GM18498 (cell line): ENCODE data around the gene IL13.

Experiments used
- ATAC-seq: cut with Tn5 transposase; IDR thresholded peaks from one replicate; pipeline ENCODE4 v1.9.1; 2021; ENCODE audit warnings: mild to moderate bottlenecking, moderate library complexity; ENCODE audit not compliant: unreplicated experiment

The IL13 gene

DNA sequence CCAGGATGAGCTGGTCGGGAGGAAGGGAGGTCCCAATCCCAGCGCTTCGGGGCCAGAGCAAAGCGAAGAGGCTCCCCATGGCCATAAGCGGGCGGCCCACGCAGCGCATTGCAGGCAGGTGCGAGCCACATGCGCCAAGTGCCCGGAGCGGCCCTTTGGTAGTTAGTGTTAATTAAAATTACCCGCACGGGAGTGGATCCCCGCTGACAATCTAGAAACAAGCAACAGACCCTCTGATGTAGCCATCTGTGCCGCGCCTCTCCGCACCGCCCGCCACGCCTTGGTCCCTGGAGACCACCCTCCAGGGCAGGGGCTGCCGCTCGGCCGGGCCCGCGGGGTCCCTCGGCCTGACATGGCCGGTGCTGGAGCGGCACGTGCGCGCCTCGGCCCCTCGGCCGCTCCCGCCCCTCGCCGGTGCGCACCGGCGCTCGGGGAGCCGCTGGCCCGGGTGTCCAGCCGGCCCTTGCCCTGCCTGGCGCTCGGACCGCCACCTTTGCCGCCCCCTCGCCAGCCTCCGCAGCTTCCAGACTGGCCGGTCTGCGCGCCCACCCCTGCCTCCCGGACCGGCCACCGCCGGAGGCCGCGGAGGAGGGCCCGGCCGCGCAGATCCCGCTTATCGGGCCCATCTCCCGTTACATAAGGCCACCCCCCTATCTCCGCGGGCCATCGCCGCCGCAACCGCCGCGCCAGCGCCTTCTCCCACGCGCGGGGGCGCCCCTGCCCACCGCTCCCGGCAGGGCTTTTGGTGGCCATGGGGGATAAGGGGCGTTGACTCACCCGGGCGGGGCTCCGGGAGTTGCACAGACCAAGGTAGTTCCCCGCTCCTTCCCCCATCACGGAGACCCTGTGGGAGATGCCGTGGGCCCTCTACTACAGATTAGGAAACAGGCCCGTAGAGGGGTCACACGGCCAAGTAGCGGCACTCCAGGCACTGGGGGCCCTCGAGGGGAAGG, 1.9 kb upstream of the IL13 start:
- no peak for ATAC-seq

DNA sequence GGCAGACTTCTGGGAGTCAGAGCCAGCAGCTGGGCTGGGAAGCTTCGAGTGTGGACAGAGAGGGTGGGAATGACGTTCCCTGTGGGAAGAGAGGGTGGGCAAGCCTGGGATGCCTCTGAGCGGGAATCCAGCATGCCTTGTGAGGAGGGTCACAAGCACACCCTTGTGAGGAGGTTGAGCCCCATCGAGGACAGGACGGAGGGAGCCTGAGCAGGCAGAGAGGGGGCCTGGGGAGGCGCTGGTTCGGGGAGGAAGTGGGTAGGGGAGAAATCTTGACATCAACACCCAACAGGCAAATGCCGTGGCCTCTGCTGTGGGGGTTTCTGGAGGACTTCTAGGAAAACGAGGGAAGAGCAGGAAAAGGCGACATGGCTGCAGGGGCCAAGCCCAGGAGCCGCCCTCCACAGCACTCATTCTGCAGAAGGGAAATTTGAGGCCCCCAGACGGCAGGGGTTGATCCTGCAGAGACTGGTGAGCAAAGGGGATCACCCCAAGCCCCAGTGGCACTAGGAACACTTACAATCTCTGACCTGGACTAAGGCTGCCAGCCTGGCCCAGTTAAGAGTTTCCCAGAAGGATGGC, 1.1 kb upstream of the IL13 start:
- no peak for ATAC-seq

DNA sequence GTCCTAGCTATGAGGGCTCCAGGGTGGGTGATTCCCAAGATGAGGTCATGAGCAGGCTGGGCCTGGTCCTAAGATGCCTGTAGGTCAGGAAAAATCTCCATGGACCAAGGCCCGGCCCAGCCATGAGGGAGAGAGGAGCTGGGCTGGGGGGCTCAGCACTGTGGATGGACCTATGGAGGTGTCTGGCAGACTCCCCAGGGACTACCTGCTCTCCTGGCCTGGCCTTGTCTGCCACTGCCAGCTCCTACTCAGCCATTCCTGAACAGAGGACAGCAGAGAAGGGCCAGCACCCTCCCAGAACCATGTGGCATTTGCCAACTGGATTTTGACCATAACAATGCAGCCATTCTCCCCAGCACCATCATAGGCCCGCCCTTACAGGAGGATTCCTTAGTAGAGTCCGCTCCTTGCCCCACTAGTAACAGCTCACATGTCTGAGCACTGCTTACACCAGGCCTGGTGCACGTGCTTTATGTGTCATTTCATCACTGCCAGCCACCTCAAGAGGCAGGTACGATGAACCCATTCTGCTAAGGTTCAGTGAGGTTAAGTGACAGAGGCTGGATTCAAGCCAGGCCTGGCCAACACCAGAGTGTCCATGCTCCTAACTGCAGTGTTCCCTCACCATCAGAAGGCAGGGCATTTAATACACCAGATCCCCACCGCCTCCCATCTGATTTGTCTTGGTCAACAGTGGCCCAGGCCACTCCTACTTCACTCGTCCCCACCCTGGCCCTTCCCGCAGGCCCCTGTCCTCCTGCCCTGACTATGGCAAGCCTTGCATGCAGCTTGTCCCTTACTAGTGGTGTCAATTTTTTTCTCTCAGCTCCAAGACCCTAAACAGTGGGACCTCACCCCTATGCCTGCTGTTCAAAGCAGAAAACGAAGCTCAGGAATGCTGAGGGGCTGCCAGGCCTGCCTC, 669 bp downstream of the IL13 start:
- no peak for ATAC-seq

DNA sequence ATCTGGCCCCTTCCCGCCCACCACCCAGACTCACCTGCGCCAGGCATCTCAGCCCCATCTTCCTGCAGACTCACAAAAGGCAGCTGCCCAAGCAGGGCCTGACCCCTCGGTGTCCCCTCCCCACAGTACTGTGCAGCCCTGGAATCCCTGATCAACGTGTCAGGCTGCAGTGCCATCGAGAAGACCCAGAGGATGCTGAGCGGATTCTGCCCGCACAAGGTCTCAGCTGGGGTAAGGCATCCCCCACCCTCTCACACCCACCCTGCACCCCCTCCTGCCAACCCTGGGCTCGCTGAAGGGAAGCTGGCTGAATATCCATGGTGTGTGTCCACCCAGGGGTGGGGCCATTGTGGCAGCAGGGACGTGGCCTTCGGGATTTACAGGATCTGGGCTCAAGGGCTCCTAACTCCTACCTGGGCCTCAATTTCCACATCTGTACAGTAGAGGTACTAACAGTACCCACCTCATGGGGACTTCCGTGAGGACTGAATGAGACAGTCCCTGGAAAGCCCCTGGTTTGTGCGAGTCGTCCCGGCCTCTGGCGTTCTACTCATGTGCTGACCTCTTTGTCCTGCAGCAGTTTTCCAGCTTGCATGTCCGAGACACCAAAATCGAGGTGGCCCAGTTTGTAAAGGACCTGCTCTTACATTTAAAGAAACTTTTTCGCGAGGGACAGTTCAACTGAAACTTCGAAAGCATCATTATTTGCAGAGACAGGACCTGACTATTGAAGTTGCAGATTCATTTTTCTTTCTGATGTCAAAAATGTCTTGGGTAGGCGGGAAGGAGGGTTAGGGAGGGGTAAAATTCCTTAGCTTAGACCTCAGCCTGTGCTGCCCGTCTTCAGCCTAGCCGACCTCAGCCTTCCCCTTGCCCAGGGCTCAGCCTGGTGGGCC, 1.9 kb downstream of the IL13 start:
- no peak for ATAC-seq

DNA sequence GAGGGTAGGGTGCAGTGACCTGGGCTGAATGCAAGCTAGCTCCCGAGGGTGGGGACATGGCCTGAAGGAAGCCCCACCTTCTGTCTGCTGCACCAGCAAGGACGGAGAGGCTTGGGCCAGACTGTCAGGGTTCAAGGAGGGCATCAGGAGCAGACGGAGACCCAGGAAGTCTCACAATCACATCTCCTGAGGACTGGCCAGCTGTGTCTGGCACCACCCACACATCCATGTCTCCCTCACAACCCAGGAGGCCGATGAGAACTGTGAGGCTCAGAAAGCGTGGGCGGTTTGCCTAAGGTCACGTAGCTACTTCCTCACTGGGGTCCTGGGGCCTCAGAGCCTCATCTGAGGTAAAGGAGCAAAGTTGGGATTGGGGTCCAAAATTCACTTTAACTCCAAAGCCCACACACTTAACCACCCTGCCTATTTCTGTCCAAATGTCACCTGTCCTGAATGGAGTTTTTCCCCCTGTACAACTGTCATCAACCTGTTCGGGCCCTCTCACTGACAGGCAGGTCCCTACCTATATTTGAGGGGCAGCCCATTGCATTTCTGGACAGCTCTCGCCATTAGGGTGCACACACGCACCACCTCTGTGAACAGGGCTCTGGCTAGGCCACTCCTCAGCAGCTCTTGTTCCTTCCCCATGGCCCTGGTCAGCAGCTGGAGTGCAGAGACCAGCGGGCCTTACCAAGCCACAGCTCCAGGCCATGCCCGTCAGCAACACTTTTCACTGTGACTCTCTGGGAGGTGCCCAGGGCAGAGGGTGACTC, 3.4 kb downstream of the IL13 start:
- ATAC-seq, result no peak

DNA sequence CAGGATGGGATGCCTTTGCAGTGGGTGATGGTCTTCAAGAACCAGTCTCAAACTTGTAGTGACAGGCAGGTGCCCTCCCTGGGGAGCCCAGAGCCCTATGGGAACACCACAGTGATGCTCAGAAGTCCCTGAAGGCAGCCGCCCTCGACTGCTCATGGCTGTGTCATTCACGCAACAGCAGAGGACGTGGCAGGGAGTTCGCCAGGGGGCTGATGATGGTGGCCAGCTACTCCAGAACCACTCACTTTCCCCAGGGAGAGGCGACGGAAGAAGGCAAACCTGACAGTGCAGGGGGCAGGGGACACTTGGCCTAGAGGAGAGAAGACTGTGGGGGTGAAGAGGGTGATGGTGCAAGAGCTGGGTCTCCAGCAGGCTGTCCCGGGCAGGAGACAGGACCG, 4.0 kb downstream of the IL13 start:
- ATAC-seq, result no peak

DNA sequence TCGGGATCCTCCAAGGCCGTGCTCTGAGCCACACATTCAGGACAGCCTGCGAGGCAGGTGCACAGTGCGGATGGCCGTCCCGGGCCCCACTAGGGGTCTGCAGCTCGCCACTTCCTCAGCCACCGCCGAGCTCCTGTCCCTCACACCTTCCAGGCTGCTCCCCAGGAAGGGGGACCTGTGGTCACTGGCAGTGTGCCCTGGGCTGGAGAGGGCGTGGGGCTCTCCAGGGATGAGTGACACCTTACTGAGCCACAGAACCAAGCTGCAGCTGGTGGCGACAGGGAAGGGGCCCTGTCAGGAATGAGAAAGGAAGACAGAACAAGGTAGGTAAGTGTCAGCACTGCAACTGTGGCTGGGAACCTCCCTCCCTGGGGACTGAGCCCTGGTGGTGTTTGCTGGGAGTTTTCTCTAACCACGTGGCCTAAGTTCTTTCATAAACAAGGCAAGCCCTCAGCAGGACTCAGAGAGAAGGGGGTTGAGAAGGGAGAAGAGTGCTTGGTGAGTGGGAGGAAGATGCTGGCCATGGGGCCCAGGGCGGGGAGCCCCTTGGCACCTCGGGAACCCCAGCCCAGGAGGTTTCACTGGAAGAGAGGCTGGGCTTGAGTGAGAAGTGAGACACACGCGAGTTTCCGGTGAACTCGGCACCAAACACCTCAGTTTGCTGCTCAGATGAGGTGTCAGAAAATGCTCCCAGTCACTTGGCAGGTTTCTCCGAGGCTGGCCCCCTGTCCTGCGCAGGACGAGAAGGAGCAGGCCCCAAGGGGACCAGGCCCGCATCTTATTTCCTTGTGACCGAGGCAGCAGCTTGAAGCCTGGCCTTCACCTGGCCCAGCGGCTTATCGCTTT, 5.2 kb downstream of the IL13 start:
- peak; percentile 66 for ATAC-seq

DNA sequence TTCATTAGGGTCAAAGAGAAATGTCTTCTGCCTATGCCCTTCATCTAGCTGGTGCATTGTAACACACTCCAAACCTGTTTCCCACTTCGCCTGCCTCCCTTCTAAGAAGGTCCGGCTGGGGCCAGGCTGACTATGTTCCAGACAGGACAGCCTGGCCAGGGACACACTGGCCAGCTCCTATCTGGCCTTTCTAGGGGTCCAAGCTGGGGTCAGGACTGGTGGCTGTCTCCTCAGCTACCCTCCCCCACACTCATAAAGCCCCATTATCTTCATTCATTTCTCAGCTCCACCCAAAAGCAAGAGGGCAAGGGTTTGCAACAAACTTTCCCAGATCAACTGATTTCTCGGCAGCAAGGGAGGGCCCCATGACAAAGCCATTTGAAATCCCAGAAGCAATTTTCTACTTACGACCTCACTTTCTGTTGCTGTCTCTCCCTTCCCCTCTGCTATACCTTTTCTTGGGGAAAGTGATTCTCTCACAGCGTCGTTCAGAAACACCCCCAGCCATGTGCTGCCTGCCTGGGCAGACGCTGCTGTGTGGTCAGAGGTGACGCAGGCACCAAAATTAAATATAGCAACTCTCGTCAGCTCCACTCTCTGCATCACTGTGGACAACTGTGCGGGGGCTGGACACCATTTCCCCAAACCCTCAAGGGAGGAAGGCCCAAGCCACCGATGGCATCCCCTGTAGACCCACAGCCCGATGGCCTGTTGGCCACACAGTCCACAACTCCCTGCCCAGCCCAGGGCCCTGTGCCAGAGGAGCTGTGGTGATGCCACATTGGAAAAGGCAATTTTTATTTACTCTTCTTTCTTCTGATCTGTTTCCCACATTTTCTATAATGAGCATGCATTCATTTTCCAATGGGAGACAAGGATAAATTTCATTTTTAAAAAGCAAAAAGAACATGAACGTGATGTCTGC, 6.1 kb downstream of the IL13 start:
- peak; percentile 57 for ATAC-seq

DNA sequence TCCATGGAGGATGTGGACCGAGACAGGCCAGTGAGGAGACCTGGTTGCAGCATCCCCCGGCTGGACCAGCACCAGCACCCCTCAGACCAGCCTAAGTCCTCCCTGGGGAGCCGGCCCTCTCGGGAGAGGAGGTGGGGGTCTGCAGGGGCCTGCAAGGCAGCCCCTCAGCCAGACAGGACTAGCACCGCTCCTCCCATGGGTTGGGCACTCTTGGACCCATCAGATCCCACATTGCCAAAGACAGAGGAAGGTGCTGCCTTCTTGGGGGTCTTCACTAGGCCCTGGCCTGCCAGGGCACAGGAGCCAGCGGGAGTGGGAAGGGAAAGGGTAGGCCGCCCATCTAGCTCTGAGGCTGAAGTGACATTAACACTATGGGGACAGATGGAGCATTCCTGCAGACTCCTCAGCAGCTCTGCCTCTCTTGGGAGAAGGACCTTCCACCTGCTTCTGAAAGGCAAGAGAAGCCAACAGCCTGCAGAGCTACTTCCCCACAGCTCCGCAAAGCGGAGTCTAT, 6.8 kb downstream of the IL13 start:
- no peak for ATAC-seq

DNA sequence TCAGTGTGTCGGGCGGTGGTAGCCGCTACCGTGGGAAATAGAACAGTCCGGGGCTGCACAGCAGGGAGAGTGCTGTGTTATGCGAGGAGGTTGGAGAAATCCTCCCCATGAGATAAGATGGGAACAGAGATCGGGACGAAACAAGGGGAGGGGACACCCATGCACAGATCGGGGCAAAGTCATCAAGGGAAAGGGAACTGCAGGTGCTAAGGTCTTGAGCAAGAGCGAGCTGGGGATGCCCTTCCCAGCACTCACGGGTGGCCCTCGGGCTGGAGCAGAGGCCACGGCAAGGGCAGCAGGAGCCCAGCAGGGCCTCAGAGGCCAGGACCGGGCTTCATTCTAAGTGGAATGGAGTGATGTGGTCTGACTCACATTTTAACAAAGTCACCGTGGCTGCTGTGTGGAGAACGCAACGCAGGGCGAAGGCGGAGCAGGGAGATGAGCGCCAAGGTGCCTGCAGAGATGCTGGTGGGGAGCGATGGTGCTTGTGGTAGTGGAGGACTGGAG, 7.7 kb downstream of the IL13 start:
- ATAC-seq, result no peak

DNA sequence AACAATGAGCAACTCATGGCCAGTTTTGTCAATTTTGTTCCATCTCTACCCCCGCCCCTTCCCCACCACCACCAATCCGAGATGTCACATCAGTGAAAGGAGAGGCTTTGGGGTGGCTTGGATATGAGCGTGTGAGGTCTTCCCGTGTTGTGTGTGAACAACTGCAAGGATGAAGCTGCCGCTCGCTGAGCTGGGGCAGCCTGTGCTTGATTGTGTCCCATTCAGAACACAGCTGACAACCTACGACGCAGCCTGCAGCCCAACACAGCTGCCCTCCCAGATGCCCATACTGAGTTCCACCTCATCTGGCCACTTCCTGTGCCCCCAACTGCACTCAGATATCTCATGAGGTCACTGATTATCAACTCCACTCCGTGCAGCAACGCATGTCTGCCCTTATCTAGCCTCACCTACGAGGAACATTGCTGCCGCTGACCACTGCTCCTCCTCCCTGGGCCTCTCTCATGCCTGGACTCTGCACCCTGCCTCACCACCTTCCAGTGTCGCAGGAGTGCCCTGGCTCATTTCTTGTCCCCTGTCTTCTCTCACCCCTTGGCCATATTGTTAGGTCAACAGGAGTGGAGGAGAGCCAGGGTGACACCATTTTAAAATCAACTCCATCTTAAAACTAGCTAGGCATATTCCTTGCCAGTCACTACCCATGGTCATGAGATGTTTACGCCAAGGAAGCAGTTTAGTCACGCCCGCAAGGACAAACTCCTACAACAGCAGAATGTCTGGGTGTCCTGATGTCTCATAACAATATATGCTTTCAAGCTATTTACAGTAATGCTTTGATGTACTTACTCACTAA, 8.5 kb downstream of the IL13 start:
- ATAC-seq, result no peak

DNA sequence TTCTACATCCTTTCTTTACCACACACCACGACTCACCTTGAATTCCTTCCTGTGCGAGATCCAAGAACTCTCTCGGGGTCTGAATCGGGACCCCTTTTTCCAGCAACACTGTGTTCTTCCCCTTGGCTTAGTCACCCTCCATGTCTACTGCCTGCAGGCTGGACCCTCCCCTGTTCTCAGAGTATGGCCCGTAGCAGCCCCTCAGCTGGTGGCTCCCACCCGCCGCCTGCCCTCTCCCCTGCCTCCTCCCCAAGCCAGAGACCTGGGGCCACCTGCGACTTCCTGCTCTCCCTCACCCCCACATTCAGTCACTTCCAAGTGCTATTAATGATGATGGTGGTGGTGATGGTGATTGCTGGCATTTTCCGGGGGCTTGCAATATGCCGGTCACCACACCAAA, 9.3 kb downstream of the IL13 start:
- ATAC-seq, result no peak

DNA sequence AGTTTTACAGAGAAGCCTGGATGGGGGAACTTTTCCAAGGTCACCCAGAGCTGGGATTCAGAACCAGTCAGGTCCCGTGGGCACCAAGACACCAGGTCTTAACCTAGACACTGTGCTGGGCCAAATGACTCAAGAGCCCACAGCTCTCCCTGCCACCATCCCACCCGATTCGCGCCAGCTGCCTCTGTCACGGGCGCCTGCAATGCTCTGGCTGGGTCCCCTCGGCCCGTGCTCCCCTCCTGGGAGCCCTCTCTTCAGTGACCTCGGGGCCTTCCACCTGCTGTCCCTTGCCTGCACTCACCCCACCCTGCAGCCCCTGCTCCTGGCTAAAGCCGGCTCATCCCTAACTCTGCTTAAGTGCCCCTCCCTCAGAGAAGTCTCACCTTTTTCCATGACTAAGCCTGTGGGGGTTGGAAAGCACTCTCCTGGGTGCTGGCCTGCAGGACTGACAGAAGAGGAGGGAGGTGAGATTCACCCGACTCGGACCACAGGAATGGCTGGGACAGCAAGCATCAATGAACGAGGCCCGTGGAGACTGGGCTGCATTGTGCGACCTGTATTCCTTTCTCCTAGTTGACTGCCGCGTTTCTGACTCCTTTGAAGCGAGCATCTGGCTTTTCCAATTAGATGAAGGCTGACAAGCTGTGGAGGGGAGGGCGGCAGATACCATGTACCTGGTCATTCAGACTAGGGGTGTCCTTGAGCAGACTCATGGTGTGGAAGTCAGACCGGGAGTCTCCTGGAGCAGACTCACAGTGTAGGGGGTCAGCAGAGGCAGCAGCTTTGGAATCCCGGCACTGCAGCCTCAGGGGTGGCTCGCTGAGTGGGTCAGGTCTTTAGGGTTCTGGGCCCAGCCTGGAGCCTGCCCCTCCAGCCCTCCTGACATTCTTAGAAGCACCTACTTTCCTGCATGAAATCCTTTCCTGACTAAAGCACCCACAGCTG, 10.1 kb downstream of the IL13 start:
- ATAC-seq, result no peak

DNA sequence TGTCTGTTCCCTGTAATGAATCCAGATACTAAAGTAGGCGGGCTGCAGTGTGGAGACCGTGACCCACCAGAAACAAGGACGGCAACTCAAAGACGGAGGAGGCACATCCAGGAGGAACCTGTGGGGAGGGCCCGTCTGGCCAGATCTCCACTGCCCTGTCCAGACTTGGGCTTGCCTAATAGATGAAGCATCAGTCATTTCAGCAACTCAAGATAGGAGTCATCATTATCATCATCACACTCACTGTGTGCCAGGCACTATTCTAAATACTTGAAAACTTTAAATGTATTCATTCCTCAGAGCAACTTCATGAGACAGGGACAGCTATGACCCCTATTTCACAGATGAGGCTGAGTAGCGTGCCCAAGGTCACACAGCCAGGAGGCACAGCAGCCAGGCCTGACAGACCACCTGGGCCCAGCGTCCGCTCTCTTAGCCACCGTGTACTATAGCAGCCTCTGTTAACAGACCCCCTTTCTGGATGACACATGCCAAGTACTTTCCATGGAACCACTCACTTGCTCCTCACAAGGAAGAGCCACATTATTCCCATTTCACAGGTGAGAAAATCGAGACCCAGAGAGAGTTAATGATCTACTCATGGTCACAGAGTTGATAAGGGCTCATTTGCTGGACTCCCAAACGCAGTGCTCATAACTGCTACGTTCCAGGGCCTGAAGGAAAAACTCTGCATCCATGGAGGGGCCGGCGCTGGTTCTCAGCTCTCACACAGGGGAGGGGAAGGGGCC, 10.9 kb downstream of the IL13 start:
- no peak for ATAC-seq

DNA sequence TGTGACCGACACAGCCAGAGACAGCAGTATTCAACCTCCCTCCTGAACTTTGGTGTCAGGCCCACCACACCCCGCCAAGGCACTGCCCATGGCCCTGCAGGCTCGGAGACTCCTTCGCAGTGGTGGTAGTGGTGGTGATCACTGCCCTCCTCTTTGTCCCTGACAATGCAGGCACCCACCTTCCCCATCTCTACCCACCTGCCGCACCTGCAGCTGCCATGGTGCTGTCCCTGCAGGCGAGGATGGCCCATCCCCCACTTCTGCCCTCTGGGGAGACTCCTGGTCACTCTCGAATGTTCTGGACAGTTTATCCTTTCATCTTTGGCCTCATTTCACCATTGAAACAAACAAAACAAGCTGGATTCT, 11.5 kb downstream of the IL13 start:
- ATAC-seq, result no peak
